Measurements from ENCODE around the gene IFNA6.

DNA sequence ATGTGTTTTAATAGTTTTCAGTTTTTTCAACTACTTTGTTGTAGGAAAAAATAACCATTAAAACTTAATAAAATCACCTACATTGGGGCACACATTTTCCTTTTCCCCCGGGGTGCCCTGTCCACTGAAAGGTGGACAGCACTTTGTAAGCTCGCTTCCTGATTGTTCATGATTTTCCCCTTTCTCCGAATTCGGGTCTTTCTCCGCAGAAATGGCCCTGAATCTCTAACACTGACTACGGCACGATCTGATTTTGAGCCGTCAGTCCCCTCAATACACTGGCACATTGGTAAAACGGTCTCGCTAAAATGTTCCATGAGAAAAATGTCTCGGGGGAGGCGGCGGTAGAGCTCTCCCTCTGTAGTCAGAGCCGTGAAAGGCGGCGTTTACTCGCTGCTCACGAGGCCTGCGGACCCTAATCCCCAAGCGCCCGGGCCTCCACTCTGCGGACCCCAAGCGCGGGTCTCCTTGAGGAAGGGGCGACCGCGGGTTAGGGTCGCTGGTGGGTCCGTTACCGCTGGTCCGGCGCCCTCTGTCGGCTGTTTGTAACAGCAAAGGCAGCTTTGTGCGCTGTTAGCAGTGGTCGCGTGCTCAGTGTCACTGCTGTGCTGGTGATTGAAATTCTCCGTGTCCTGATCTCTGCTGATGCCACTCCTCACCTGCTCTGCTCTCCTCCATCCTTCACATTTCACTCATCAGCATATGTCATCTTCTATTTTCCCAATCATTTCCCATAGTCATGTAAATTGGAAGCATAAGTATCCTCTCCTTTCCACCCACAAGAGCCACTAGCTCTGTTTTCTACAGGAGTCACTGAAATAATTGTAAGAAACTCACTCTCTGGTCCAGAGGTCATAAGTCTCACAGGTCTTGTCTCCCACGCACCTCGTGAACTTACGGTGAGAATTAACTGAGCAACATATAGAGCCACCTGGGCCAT, 45.4 kb upstream of the IFNA6 start:
- TF ChIP-seq, protein P1, sequence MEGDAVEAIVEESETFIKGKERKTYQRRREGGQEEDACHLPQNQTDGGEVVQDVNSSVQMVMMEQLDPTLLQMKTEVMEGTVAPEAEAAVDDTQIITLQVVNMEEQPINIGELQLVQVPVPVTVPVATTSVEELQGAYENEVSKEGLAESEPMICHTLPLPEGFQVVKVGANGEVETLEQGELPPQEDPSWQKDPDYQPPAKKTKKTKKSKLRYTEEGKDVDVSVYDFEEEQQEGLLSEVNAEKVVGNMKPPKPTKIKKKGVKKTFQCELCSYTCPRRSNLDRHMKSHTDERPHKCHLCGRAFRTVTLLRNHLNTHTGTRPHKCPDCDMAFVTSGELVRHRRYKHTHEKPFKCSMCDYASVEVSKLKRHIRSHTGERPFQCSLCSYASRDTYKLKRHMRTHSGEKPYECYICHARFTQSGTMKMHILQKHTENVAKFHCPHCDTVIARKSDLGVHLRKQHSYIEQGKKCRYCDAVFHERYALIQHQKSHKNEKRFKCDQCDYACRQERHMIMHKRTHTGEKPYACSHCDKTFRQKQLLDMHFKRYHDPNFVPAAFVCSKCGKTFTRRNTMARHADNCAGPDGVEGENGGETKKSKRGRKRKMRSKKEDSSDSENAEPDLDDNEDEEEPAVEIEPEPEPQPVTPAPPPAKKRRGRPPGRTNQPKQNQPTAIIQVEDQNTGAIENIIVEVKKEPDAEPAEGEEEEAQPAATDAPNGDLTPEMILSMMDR (IDR thresholded peaks at IDR 0.05; ENCODE audit: low read depth, low read length): peak; percentile 64
- no peak for TF ChIP-seq EZH2phosphoT487 (IDR thresholded peaks at IDR 0.05; ENCODE audit: low read depth)
